ENCODE results near the gene ANKK1.

Gene ANKK1

GRCh38 chr11:113392236-113392921 lies 4.8 kb downstream of the ANKK1 start:
- Mint-ChIP-seq H3K4me1 (no peaks in the 10 kb centered on the region), H3K36me3 (no peaks in the 10 kb centered on the region), H3K27ac (no peak overlapping the region), H3K4me3 (no peak overlapping the region), H3K27me3 (no peaks in the 10 kb centered on the region), H3K9me3 (no peaks in the 10 kb centered on the region)
- ATAC-seq (ENCODE audit: low read depth) (no peak), DNase-seq (ENCODE audit: low spot score in 2 of 2) (no peak)

- H3K36me3 Mint-ChIP-seq = peaks cover 2% of the 10 kb centered on the region
- no peak overlapping the region for H3K27ac Mint-ChIP-seq
- H3K9me3 Mint-ChIP-seq = no peaks in the 10 kb centered on the region
- H3K27me3 Mint-ChIP-seq = no peaks in the 10 kb centered on the region
- H3K4me1 Mint-ChIP-seq = no peaks in the 10 kb centered on the region
- H3K4me3 Mint-ChIP-seq = no peak overlapping the region
- DNase-seq (ENCODE audit: low spot score in 2 of 2) = no peak
- ATAC-seq (ENCODE audit: low read depth) = no peak
Measured at GRCh38 chr11:113393501-113393985, 6.0 kb downstream of the ANKK1 start.

GRCh38 chr11:113394919-113395318 lies 7.3 kb downstream of the ANKK1 start:
- no peaks in the 10 kb centered on the region for H3K4me1 Mint-ChIP-seq

GRCh38 chr11:113395782-113396336 lies 8.3 kb downstream of the ANKK1 start:
- H3K27me3 Mint-ChIP-seq = no peaks in the 10 kb centered on the region
- H3K27ac Mint-ChIP-seq = no peak overlapping the region
- no peaks in the 10 kb centered on the region for H3K9me3 Mint-ChIP-seq
- no peaks in the 10 kb centered on the region for H3K4me1 Mint-ChIP-seq
- no peak overlapping the region for H3K4me3 Mint-ChIP-seq
- DNase-seq (ENCODE audit: low spot score in 2 of 2) (no peak), ATAC-seq (ENCODE audit: low read depth) (no peak)
- H3K36me3 Mint-ChIP-seq = peaks cover 2% of the 10 kb centered on the region

More at GRCh38 chr11:113394919-113395318, 7.3 kb downstream of the ANKK1 start:
- DNase-seq (ENCODE audit: low spot score in 2 of 2) (no peak), ATAC-seq (ENCODE audit: low read depth) (no peak)
- Mint-ChIP-seq H3K36me3 (peaks cover 2% of the 10 kb centered on the region), H3K4me3 (no peak overlapping the region), H3K9me3 (no peaks in the 10 kb centered on the region), H3K27me3 (no peaks in the 10 kb centered on the region), H3K27ac (no peak overlapping the region)

GRCh38 chr11:113396690-113397089 lies 9.1 kb downstream of the ANKK1 start:
- ATAC-seq (ENCODE audit: low read depth) (no peak), DNase-seq (ENCODE audit: low spot score in 2 of 2) (no peak)
- no peak overlapping the region for H3K4me3 Mint-ChIP-seq
- H3K4me1 Mint-ChIP-seq = no peaks in the 10 kb centered on the region
- H3K9me3 Mint-ChIP-seq = no peaks in the 10 kb centered on the region
- H3K36me3 Mint-ChIP-seq = peaks cover 2% of the 10 kb centered on the region
- H3K27ac Mint-ChIP-seq = no peak overlapping the region
- H3K27me3 Mint-ChIP-seq = no peaks in the 10 kb centered on the region

GRCh38 chr11:113397212-113397611 lies 9.6 kb downstream of the ANKK1 start:
- ATAC-seq (ENCODE audit: low read depth) = no peak
- H3K27ac Mint-ChIP-seq = no peak overlapping the region
- H3K4me1 Mint-ChIP-seq = no peaks in the 10 kb centered on the region
- no peaks in the 10 kb centered on the region for H3K27me3 Mint-ChIP-seq
- DNase-seq (ENCODE audit: low spot score in 2 of 2) = no peak
- H3K36me3 Mint-ChIP-seq = peaks cover 2% of the 10 kb centered on the region
- H3K9me3 Mint-ChIP-seq = no peaks in the 10 kb centered on the region
- H3K4me3 Mint-ChIP-seq = no peak overlapping the region

GRCh38 chr11:113397821-113398220 lies 10.2 kb downstream of the ANKK1 start:
- H3K9me3 Mint-ChIP-seq = no peaks in the 10 kb centered on the region
- H3K27ac Mint-ChIP-seq = no peak overlapping the region
- ATAC-seq (ENCODE audit: low read depth) (no peak), DNase-seq (ENCODE audit: low spot score in 2 of 2) (no peak)
- no peak overlapping the region for H3K4me3 Mint-ChIP-seq
- no peaks in the 10 kb centered on the region for H3K27me3 Mint-ChIP-seq
- no peaks in the 10 kb centered on the region for H3K4me1 Mint-ChIP-seq
- H3K36me3 Mint-ChIP-seq = peaks cover 2% of the 10 kb centered on the region

- Mint-ChIP-seq H3K9me3 (no peaks in the 10 kb centered on the region), H3K36me3 (peaks cover 2% of the 10 kb centered on the region), H3K4me1 (no peaks in the 10 kb centered on the region), H3K27ac (no peak overlapping the region), H3K27me3 (peaks cover 3% of the 10 kb centered on the region), H3K4me3 (no peak overlapping the region)
- DNase-seq (ENCODE audit: low spot score in 2 of 2) = no peak
- ATAC-seq (ENCODE audit: low read depth) = no peak
Measured at GRCh38 chr11:113398669-113399430, 11.3 kb downstream of the ANKK1 start.

- Mint-ChIP-seq H3K4me1 (no peaks in the 10 kb centered on the region), H3K4me3 (no peak overlapping the region), H3K27me3 (peaks cover 3% of the 10 kb centered on the region), H3K9me3 (no peaks in the 10 kb centered on the region), H3K27ac (no peak overlapping the region), H3K36me3 (peaks cover 2% of the 10 kb centered on the region)
- ATAC-seq (ENCODE audit: low read depth) = no peak
- DNase-seq (ENCODE audit: low spot score in 2 of 2) = no peak
Measured at GRCh38 chr11:113400631-113401230, 13.2 kb downstream of the ANKK1 start.

GRCh38 chr11:113401718-113402117 lies 14.1 kb downstream of the ANKK1 start:
- H3K36me3 Mint-ChIP-seq = peaks cover 2% of the 10 kb centered on the region
- DNase-seq (ENCODE audit: low spot score in 2 of 2) (no peak), ATAC-seq (ENCODE audit: low read depth) (no peak)
- H3K4me3 Mint-ChIP-seq = no peak overlapping the region
- no peaks in the 10 kb centered on the region for H3K9me3 Mint-ChIP-seq
- peaks cover 3% of the 10 kb centered on the region for H3K27me3 Mint-ChIP-seq
- H3K4me1 Mint-ChIP-seq = no peaks in the 10 kb centered on the region
- no peak overlapping the region for H3K27ac Mint-ChIP-seq

GRCh38 chr11:113404859-113405430 lies 17.4 kb downstream of the ANKK1 start:
- Mint-ChIP-seq H3K27me3 (peaks cover 6% of the 10 kb centered on the region), H3K27ac (no peak overlapping the region), H3K4me1 (no peaks in the 10 kb centered on the region), H3K9me3 (no peaks in the 10 kb centered on the region), H3K4me3 (no peak overlapping the region), H3K36me3 (no peaks in the 10 kb centered on the region)
- ATAC-seq (ENCODE audit: low read depth) (no peak), DNase-seq (ENCODE audit: low spot score in 2 of 2) (no peak)

- Mint-ChIP-seq H3K4me3 (no peak overlapping the region), H3K27ac (no peak overlapping the region), H3K9me3 (no peaks in the 10 kb centered on the region), H3K27me3 (peaks cover 8% of the 10 kb centered on the region), H3K36me3 (no peaks in the 10 kb centered on the region), H3K4me1 (no peaks in the 10 kb centered on the region)
- DNase-seq (ENCODE audit: low spot score in 2 of 2) (no peak), ATAC-seq (ENCODE audit: low read depth) (no peak)
Measured at GRCh38 chr11:113405724-113406478, 18.3 kb downstream of the ANKK1 start.

GRCh38 chr11:113407163-113407562 lies 19.6 kb downstream of the ANKK1 start:
- Mint-ChIP-seq H3K27ac (no peak overlapping the region), H3K4me3 (no peak overlapping the region)
- no peak for ATAC-seq (ENCODE audit: low read depth)

More at GRCh38 chr11:113407163-113407562, 19.6 kb downstream of the ANKK1 start:
- Mint-ChIP-seq H3K27me3 (peaks cover 8% of the 10 kb centered on the region), H3K4me1 (no peaks in the 10 kb centered on the region), H3K36me3 (no peaks in the 10 kb centered on the region), H3K9me3 (no peaks in the 10 kb centered on the region)
- no peak for DNase-seq (ENCODE audit: low spot score in 2 of 2)
